ENCODE data around the gene ZNF326. TPM values are rescaled to one million over a fixed set of nuclear protein-coding genes. Genes with fewer than 3 reads are reported as not detected.
A peak's percentile ranks its signal among the peaks of the same experiment; 100 is the strongest.

The ZNF326 gene
- total RNA-seq, 4 donors from 2014 or later, result 10.8 to 34.1 (median 17.0) TPM

GRCh38 chr1:89989799-89990198 is 5.1 kb upstream of the ZNF326 start:
- H3K9me3 ChIP-seq, result no peaks in the 10 kb centered on the region
- DNase-seq (ENCODE audit: low spot score in 2 of 2), result no peak
- TF ChIP-seq EP300 (IDR thresholded peaks at IDR 0.05), result no peak
- TF ChIP-seq POLR2A (IDR thresholded peaks at IDR 0.05), result no peak
- H3K4me1 ChIP-seq, result peaks cover 18% of the 10 kb centered on the region
- H3K4me3 ChIP-seq, result no peak overlapping the region
- H3K27me3 ChIP-seq, result no peaks in the 10 kb centered on the region
- H3K36me3 ChIP-seq, result no peaks in the 10 kb centered on the region
- 85% methylated on average over 3 of the region's 3 CpGs for WGBS
- no peak overlapping the region for H3K27ac ChIP-seq

- Histone ChIP-seq H3K9me3 (no peaks in the 10 kb centered on the region), H3K27ac (peak overlapping the region; percentile 1), H3K4me1 (peaks cover 17% of the 10 kb centered on the region), H3K27me3 (no peaks in the 10 kb centered on the region), H3K36me3 (no peaks in the 10 kb centered on the region), H3K4me3 (no peak overlapping the region)
- DNase-seq (ENCODE audit: low spot score in 2 of 2), result no peak
- 47% methylated on average over 8 of the region's 8 CpGs for WGBS
- TF ChIP-seq POLR2AphosphoS5 (IDR thresholded peaks at IDR 0.05), result no peak
These were observed 3.7 kb upstream of the ZNF326 start for GRCh38 chr1:89990976-89991831.

- no peak overlapping the region for H3K4me3 ChIP-seq
- H3K36me3 ChIP-seq, result no peaks in the 10 kb centered on the region
- WGBS, result 94% methylated on average over 24 of the region's 24 CpGs
- no peak for TF ChIP-seq POLR2A (IDR thresholded peaks at IDR 0.05)
- no peak for TF ChIP-seq CTCF (IDR thresholded peaks at IDR 0.05)
- no peak for TF ChIP-seq EP300 (IDR thresholded peaks at IDR 0.05)
- TF ChIP-seq POLR2AphosphoS5 (IDR thresholded peaks at IDR 0.05), result no peak
- H3K4me1 ChIP-seq, result peaks cover 32% of the 10 kb centered on the region
- H3K27me3 ChIP-seq, result no peaks in the 10 kb centered on the region
- no peak overlapping the region for H3K27ac ChIP-seq
- H3K9me3 ChIP-seq, result no peaks in the 10 kb centered on the region
- no peak for DNase-seq (ENCODE audit: low spot score in 2 of 2)
These were observed 1.4 kb upstream of the ZNF326 start for GRCh38 chr1:89993541-89993940.

DNA sequence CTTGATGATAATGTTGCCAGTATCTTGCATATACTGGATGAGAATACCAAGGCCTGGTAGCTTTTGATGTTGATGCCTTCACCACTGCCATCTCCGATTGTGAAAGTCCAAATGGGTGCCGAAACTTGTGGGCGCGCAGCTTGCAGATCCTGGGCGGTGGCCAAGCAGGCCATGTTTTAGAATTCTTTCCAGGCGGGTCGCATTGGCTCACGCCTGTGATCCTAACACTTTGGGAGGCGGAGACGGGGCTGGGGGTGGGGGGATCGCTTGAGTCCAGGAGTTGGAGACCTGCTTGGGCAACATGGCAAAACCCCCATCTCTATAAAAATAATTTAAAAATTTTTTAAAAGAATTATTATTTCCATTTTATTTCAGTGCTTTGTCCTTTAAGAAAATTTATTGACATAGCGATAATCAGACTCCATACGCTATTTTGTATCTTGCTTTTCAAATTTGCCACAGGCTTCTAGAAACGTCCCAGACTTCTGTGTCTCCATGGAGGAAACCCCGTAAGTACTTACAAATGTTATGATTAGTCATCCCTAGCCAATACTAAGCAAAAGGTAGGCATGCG is 592 bp upstream of the ZNF326 start:
- H3K27ac ChIP-seq, result peak overlapping the region; percentile 91
- H3K36me3 ChIP-seq, result no peaks in the 10 kb centered on the region
- peak in 1 of 2 donors; percentile 69 for DNase-seq (ENCODE audit: low spot score in 2 of 2)
- H3K4me1 ChIP-seq, result peaks cover 32% of the 10 kb centered on the region
- 65% methylated on average over 16 of the region's 16 CpGs for WGBS
- peak overlapping the region; percentile 66 for H3K4me3 ChIP-seq
- no peaks in the 10 kb centered on the region for H3K9me3 ChIP-seq
- TF ChIP-seq CTCF (IDR thresholded peaks at IDR 0.05) (no peak), EP300 (IDR thresholded peaks at IDR 0.05) (no peak), POLR2AphosphoS5 (IDR thresholded peaks at IDR 0.05) (no peak), POLR2A (IDR thresholded peaks at IDR 0.05) (no peak)
- H3K27me3 ChIP-seq, result no peaks in the 10 kb centered on the region

DNA sequence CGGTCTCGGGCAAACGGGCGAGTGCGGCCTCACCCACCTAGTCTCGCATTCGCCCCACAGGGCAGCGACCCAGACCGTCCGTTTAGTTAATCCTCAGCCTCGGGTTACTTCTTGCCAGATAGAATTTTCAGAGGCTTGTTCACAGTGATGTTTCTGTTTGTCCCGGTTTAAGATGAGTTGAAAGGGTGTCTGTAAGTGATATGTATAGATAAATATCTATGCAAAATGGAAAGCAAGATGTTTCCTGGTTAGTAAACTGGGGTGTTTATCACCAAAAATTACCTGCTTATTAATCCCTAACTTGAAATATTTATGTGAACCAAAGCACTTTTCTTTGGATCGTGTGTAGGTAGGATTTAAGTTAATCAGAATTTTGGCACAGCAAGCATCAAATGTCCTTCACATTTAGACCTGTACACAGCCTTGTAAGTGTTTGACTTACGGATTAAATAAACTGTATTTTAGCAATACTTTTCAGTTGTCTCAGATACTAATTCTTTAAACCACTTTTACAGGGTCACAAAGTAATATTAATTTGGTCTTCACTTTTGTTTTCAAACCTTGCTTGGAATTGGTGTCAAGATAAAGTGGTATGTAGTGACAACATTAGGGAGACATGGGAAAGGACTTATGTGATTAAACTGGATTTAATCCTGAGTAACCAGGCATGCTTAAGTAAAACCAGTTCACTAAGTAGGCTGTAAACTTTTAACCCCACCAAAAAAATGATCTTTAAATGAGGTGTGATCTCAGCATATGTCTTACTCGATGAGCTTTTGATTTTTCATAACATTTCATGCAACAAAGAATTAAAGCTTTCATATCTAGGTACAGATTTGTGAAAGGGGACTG is 914 bp downstream of the ZNF326 start:
- no peak for TF ChIP-seq POLR2AphosphoS5 (IDR thresholded peaks at IDR 0.05)
- TF ChIP-seq CTCF (IDR thresholded peaks at IDR 0.05), result no peak
- no peak for TF ChIP-seq EP300 (IDR thresholded peaks at IDR 0.05)
- no peak for TF ChIP-seq POLR2A (IDR thresholded peaks at IDR 0.05)
- Histone ChIP-seq H3K4me1 (peaks cover 26% of the 10 kb centered on the region), H3K27ac (peak overlapping the region; percentile 91), H3K9me3 (no peaks in the 10 kb centered on the region), H3K4me3 (peak overlapping the region; percentile 66), H3K27me3 (no peaks in the 10 kb centered on the region), H3K36me3 (no peaks in the 10 kb centered on the region)
- 1% methylated on average over 12 of the region's 15 CpGs for WGBS
- no peak for DNase-seq (ENCODE audit: low spot score in 2 of 2)

Data from suprapubic skin (tissue), 4 donors.